A673 (cell line): ENCODE data around the gene CCL27. TPM values are rescaled to one million over a fixed set of nuclear protein-coding genes. Genes with fewer than 3 reads are reported as not detected.

ENCODE experiments used
- BruUV-seq: library from RNA; stranded (reverse); fragments of 400-500 nt; replicated peaks from 2 replicates; lab custom pipeline; 2021; lab: Mats Ljungman, UMichigan
- CTCF ChIA-PET: fragments of 300-600 bp; sonication (Branson Sonifier 250); formaldehyde crosslinking; loops from one replicate; lab custom pipeline; 2022; ENCODE audit warnings: antibody characterized with exemption; lab: Charles Lee
- POLR2A ChIA-PET: fragments of 300-600 bp; sonication (Branson Sonifier 250); formaldehyde crosslinking; loops from one replicate; lab custom pipeline; 2022; ENCODE audit warnings: antibody characterized with exemption; ENCODE audit not compliant: low non-redundant PET; lab: Charles Lee
- DNase-seq: peaks from one replicate; pipeline ENCODE4 v3.0.0-alpha.2; 2015; ENCODE audit warnings: low spot score
- H3K27ac ChIP-seq: fragments of 200-600 bp; sonication (generic); 2 replicates; pipeline ENCODE4 v1.5.1; 2016; ENCODE audit warnings: mixed run types, low read depth, mild to moderate bottlenecking, mixed read lengths, antibody characterized with exemption, low read length; ENCODE audit not compliant: poor library complexity, severe bottlenecking
- H3K27me3 ChIP-seq: fragments of 200-600 bp; sonication (generic); replicated peaks from 2 replicates; pipeline ENCODE4 v1.6.1; 2017; ENCODE audit warnings: mixed run types, low read depth, mild to moderate bottlenecking, mixed read lengths, antibody characterized with exemption, low read length; ENCODE audit not compliant: insufficient read depth, poor library complexity
- H3K36me3 ChIP-seq: fragments of 200-600 bp; sonication (generic); 2 replicates; pipeline ENCODE4 v1.6.1; 2016; ENCODE audit warnings: mixed run types, mild to moderate bottlenecking, mixed read lengths, antibody characterized with exemption, low read length; ENCODE audit not compliant: insufficient read depth, poor library complexity, severe bottlenecking
- H3K4me1 ChIP-seq: fragments of 200-600 bp; sonication (generic); 2 replicates; pipeline ENCODE4 v1.6.1; 2017; ENCODE audit warnings: mixed run types, mild to moderate bottlenecking, mixed read lengths, antibody characterized with exemption, low read length; ENCODE audit not compliant: insufficient read depth, poor library complexity, severe bottlenecking
- H3K4me3 ChIP-seq: fragments of 200-600 bp; sonication (generic); 2 replicates; pipeline ENCODE4 v1.5.1; 2016; ENCODE audit warnings: low read depth, mixed run types, mild to moderate bottlenecking, mixed read lengths, low read length; ENCODE audit not compliant: poor library complexity, severe bottlenecking
- H3K9me3 ChIP-seq: fragments of 200-600 bp; sonication (generic); 2 replicates; pipeline ENCODE4 v1.6.1; 2016; ENCODE audit warnings: mixed run types, low read depth, mild to moderate bottlenecking, mixed read lengths, antibody characterized with exemption, low read length; ENCODE audit not compliant: poor library complexity, severe bottlenecking
- CTCF ChIP-seq: fragments of 300-800, 200-600 bp; sonication (generic); conservative IDR thresholded peaks from 2 replicates; pipeline ENCODE4 v1.5.1; 2017; ENCODE audit warnings: low read depth, mild to moderate bottlenecking, antibody characterized with exemption, low read length, moderate library complexity, mixed read lengths
- EZH2 ChIP-seq: fragments of 200-600 bp; sonication (generic); IDR thresholded peaks from 2 replicates; pipeline ENCODE4 v1.6.1; 2017; ENCODE audit warnings: borderline replicate concordance, low read depth, mild to moderate bottlenecking, mixed read lengths, antibody characterized with exemption, low read length; ENCODE audit not compliant: poor library complexity, severe bottlenecking
- intact Hi-C: fragments of 100-400 bp; cut with micrococcal nuclease; formaldehyde crosslinking; loops from one replicate; pipeline ENCODE4 v1.10.0; 2022; ENCODE audit not compliant: unreplicated experiment
- total RNA-seq: library from RNA; stranded (reverse); gene quantifications from 2 replicates; pipeline ENCODE4 v1.2.3, GENCODE V29; 2021

CCL27 gene
- total RNA-seq, 1 experiment from 2014 or later = not detected

- no TSS peak for BruUV-seq
- intact Hi-C loops = loop anchor here (2.0 kb wide), 1 partner anchor 28 kb away; no protein-coding TSS in a partner anchor
- Histone ChIP-seq H3K4me1 (no peaks in the 10 kb centered on the region), H3K27ac (no peak overlapping the region), H3K36me3 (no peaks in the 10 kb centered on the region), H3K27me3 (no peaks in the 10 kb centered on the region), H3K4me3 (no peak overlapping the region), H3K9me3 (no peaks in the 10 kb centered on the region)
- TF ChIP-seq EZH2 (no peak), CTCF (peak; percentile 88)
- CTCF ChIA-PET = interaction anchor here (1.1 to 1.4 kb wide), 2 partner anchors 27 to 41 kb away, joined by 3 to 5 read pairs; no protein-coding TSS in a partner anchor
- peak; percentile 88 for DNase-seq
- POLR2A ChIA-PET = no interaction called here
Observed at GRCh38 chr9:34675048-34675714, 12.7 kb upstream of the CCL27 start.

GRCh38 chr9:34674440-34674839 lies 12.0 kb upstream of the CCL27 start:
- no peaks in the 10 kb centered on the region for H3K4me1 ChIP-seq
- no peaks in the 10 kb centered on the region for H3K9me3 ChIP-seq
- ChIA-PET CTCF (interaction anchor here (0.6 to 1.4 kb wide), 2 partner anchors 28 to 314 kb away, joined by 5 read pairs; no protein-coding TSS in a partner anchor), POLR2A (no interaction called here)
- H3K27ac ChIP-seq = no peak overlapping the region
- intact Hi-C loops = loop anchor here (2.0 kb wide), 1 partner anchor 28 kb away; no protein-coding TSS in a partner anchor
- H3K27me3 ChIP-seq = no peaks in the 10 kb centered on the region
- TF ChIP-seq CTCF (no peak), EZH2 (no peak)
- no peak overlapping the region for H3K4me3 ChIP-seq
- H3K36me3 ChIP-seq = no peaks in the 10 kb centered on the region
- no peak for DNase-seq
- BruUV-seq = no TSS peak

DNA sequence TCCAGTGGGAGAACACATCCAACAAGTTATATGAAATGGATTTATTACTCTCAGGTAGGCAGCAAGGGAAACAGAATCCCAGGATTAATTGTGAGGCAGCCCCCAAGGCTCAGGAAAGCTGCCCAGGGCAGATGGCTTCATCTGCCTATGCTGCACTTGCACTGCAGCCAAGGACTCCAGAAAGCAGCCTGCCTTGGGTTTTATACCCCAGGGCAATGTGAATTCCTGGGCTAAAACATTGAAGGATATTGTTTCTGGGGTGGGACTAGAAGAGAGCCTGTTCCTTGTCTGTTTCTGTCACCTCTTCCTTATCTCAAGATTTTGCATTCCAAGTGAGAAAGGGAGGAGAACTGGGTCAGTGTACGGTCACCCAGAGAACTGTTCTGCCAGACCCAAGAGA lies 8.8 kb upstream of the CCL27 start:
- no peak for DNase-seq
- no TSS peak for BruUV-seq
- no peak overlapping the region for H3K27ac ChIP-seq
- TF ChIP-seq EZH2 = no peak
- no peak for TF ChIP-seq CTCF
- ChIA-PET CTCF (no interaction called here), POLR2A (no interaction called here)
- no peaks in the 10 kb centered on the region for H3K27me3 ChIP-seq
- intact Hi-C loops = no loop called here
- no peak overlapping the region for H3K4me3 ChIP-seq
- peaks cover 3% of the 10 kb centered on the region for H3K36me3 ChIP-seq
- no peaks in the 10 kb centered on the region for H3K9me3 ChIP-seq
- H3K4me1 ChIP-seq = no peaks in the 10 kb centered on the region
